ENCODE measurements around the gene FNDC1.

DNA sequence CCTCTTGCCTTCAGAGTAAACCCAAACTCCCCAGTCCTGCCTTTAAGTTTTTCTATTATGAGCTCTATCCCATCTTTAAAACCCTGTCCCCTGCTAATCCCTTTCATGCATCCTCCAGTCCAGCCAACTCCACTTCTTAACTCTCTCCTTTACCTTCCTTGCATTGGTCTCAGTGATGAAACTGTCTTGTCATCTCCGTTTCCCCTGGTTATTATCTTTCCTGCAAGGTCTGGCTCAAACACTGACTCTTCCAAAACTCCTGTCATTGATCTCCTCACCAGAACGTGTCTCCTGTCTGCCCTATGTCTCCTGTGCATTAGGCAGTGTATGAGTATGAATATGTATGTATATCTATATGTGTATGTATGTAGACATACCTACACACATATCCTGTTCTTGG lies 11.8 kb upstream of the FNDC1 start:
- TF ChIP-seq POLR2A (IDR thresholded peaks at IDR 0.05; ENCODE audit: low read length) (no peak), GATA1 (IDR thresholded peaks at IDR 0.05; ENCODE audit: low read depth, low read length) (no peak)

Data from erythroblast (primary cell).